PC-3 (cell line): ENCODE results near the gene ASF1A. TPM values are rescaled to one million over a fixed set of nuclear protein-coding genes. Genes with fewer than 3 reads are reported as not detected.

Experiments used
- ATAC-seq: fragments of 200-7000 bp; cut with Tn5 transposase; 2 replicates; pipeline ENCODE4 v1.9.1; 2020; ENCODE audit warnings: mild to moderate bottlenecking, moderate library complexity
- BruUV-seq: library from RNA; stranded (reverse); fragments of 400-500 nt; replicated peaks from 2 replicates; lab custom pipeline; 2021; lab: Mats Ljungman, UMichigan
- CTCF ChIA-PET: fragments of 300-600 bp; sonication (Branson Sonifier 250); formaldehyde crosslinking; loops from one replicate; lab custom pipeline; 2022; ENCODE audit warnings: antibody characterized with exemption; lab: Charles Lee
- POLR2A ChIA-PET: fragments of 300-600 bp; sonication (Branson Sonifier 250); formaldehyde crosslinking; loops from one replicate; lab custom pipeline; 2022; ENCODE audit warnings: antibody characterized with exemption; ENCODE audit not compliant: unreplicated experiment; lab: Charles Lee
- DNase-seq: peaks from one replicate; pipeline ENCODE4 v3.0.0-alpha.2; 2015
- H2AFZ ChIP-seq: fragments of 300-600 bp; sonication (generic); 2 replicates; pipeline ENCODE4 v1.6.0; 2016; ENCODE audit warnings: antibody characterized with exemption, low read length
- H3F3A ChIP-seq: fragments of 300-600 bp; sonication (generic); one replicate; pipeline ENCODE4 v1.6.0; 2017; ENCODE audit warnings: antibody characterized with exemption, low read length, control low read depth, mild to moderate bottlenecking; ENCODE audit not compliant: unreplicated experiment
- H3K27ac ChIP-seq: fragments of 300-600 bp; sonication (generic); 2 replicates; pipeline ENCODE4 v1.5.1; 2016; ENCODE audit warnings: mild to moderate bottlenecking, low read length
- H3K27me3 ChIP-seq: fragments of 300-600 bp; sonication (generic); 2 replicates; pipeline ENCODE4 v1.6.1; 2016; ENCODE audit warnings: low read length, mixed read lengths
- H3K36me3 ChIP-seq: fragments of 300-600 bp; sonication (generic); 2 replicates; pipeline ENCODE4 v1.6.1; 2016; ENCODE audit warnings: low read depth, mixed run types, low read length, mixed read lengths
- H3K4me1 ChIP-seq: fragments of 300-600 bp; sonication (generic); 2 replicates; pipeline ENCODE4 v1.5.1; 2016; ENCODE audit warnings: low read length; ENCODE audit not compliant: insufficient read depth
- H3K4me2 ChIP-seq: fragments of 300-600 bp; sonication (generic); 2 replicates; pipeline ENCODE4 v1.6.0; 2016; ENCODE audit warnings: low read length
- H3K4me3 ChIP-seq: fragments of 300-600 bp; sonication (generic); 2 replicates; pipeline ENCODE4 v1.5.1; 2016; ENCODE audit warnings: mild to moderate bottlenecking, low read length, mixed read lengths
- H3K79me2 ChIP-seq: fragments of 300-600 bp; sonication (generic); 2 replicates; pipeline ENCODE4 v1.6.1; 2017; ENCODE audit warnings: low read length, mixed read lengths
- H3K9ac ChIP-seq: fragments of 300-600 bp; sonication (generic); 2 replicates; pipeline ENCODE4 v1.6.0; 2016; ENCODE audit warnings: mild to moderate bottlenecking, low read length
- H3K9me2 ChIP-seq: fragments of 300-600 bp; sonication (generic); replicated peaks from 2 replicates; pipeline ENCODE4 v1.6.1; 2016; ENCODE audit warnings: mixed run types, low read length, mixed read lengths
- H3K9me3 ChIP-seq: fragments of 300-600 bp; sonication (generic); 2 replicates; pipeline ENCODE4 v1.6.1; 2016; ENCODE audit warnings: low read length, mixed read lengths
- H4K20me1 ChIP-seq: fragments of 300-600 bp; sonication (generic); 2 replicates; pipeline ENCODE4 v1.6.1; 2016; ENCODE audit warnings: low read length, mixed read lengths
- CTCF ChIP-seq: fragments of 300-600 bp; sonication (generic); conservative IDR thresholded peaks from 2 replicates; pipeline ENCODE4 v1.5.1; 2017; ENCODE audit warnings: antibody characterized with exemption, low read depth, mild to moderate bottlenecking, low read length
- EZH2 ChIP-seq: fragments of 300-600 bp; sonication (generic); IDR thresholded peaks from one replicate; pipeline ENCODE4 v1.6.1; 2017; ENCODE audit warnings: antibody characterized with exemption, mild to moderate bottlenecking, low read length; ENCODE audit not compliant: unreplicated experiment
- EZH2phosphoT487 ChIP-seq: fragments of 300-600 bp; sonication (generic); IDR thresholded peaks from 2 replicates; pipeline ENCODE4 v1.6.1; 2018; ENCODE audit warnings: mild to moderate bottlenecking, antibody characterized with exemption, low read length, borderline replicate concordance
- intact Hi-C: fragments of 100-400 bp; cut with micrococcal nuclease; formaldehyde crosslinking; loops from 2 replicates; pipeline ENCODE4 v1.9.0; 2023
- total RNA-seq: library from RNA; depleted of rRNA; stranded (reverse); fragments of >200 nt; gene quantifications from 2 replicates; pipeline ENCODE4 v1.2.3, GENCODE V29; 2014

Gene ASF1A
- total RNA-seq, 1 experiment from 2014 or later: 25.0 TPM

- no peak overlapping the region for H3K9ac ChIP-seq
- H3K27ac ChIP-seq: no peak overlapping the region
- ATAC-seq (no peak), DNase-seq (no peak)
- no peak overlapping the region for H2AFZ ChIP-seq
- no peaks in the 10 kb centered on the region for H3K9me2 ChIP-seq
- H3K4me2 ChIP-seq: no peak overlapping the region
- intact Hi-C loops: no loop called here
- H3K4me3 ChIP-seq: no peak overlapping the region
- no peaks in the 10 kb centered on the region for H3K9me3 ChIP-seq
- H3K79me2 ChIP-seq: no peaks in the 10 kb centered on the region
- BruUV-seq: no TSS peak
- H3K4me1 ChIP-seq: no peaks in the 10 kb centered on the region
- no peaks in the 10 kb centered on the region for H3F3A ChIP-seq
- no peaks in the 10 kb centered on the region for H3K27me3 ChIP-seq
- ChIA-PET POLR2A (no interaction called here), CTCF (no interaction called here)
- TF ChIP-seq EZH2phosphoT487: no peak
- TF ChIP-seq EZH2: no peak
- TF ChIP-seq CTCF: no peak
- no peaks in the 10 kb centered on the region for H4K20me1 ChIP-seq
- H3K36me3 ChIP-seq: peaks cover 18% of the 10 kb centered on the region
Observed at GRCh38 chr6:118918329-118918725, 24.4 kb downstream of the ASF1A start.

- Histone ChIP-seq H3K9me3 (no peaks in the 10 kb centered on the region), H2AFZ (no peak overlapping the region), H3K4me3 (no peak overlapping the region), H3K79me2 (no peaks in the 10 kb centered on the region), H3K27ac (no peak overlapping the region), H4K20me1 (no peaks in the 10 kb centered on the region), H3K4me2 (no peak overlapping the region), H3F3A (no peaks in the 10 kb centered on the region), H3K9me2 (no peaks in the 10 kb centered on the region), H3K27me3 (no peaks in the 10 kb centered on the region), H3K4me1 (no peaks in the 10 kb centered on the region), H3K36me3 (peaks cover 22% of the 10 kb centered on the region), H3K9ac (no peak overlapping the region)
- ATAC-seq (no peak), DNase-seq (no peak)
- POLR2A ChIA-PET: no interaction called here
- intact Hi-C loops: no loop called here
- no TSS peak for BruUV-seq
- TF ChIP-seq EZH2phosphoT487: no peak
- CTCF ChIA-PET: no interaction called here
Observed at GRCh38 chr6:118921084-118921483, 27.1 kb downstream of the ASF1A start.

- no peaks in the 10 kb centered on the region for H3F3A ChIP-seq
- H3K9me2 ChIP-seq: no peaks in the 10 kb centered on the region
- no TSS peak for BruUV-seq
- no peak overlapping the region for H3K9ac ChIP-seq
- TF ChIP-seq EZH2phosphoT487 (no peak), CTCF (no peak), EZH2 (no peak)
- H2AFZ ChIP-seq: no peak overlapping the region
- no peaks in the 10 kb centered on the region for H3K27me3 ChIP-seq
- intact Hi-C loops: no loop called here
- no peaks in the 10 kb centered on the region for H3K79me2 ChIP-seq
- ATAC-seq (no peak), DNase-seq (no peak)
- H3K27ac ChIP-seq: no peak overlapping the region
- peaks cover 17% of the 10 kb centered on the region for H3K36me3 ChIP-seq
- H3K9me3 ChIP-seq: no peaks in the 10 kb centered on the region
- no peaks in the 10 kb centered on the region for H3K4me1 ChIP-seq
- H4K20me1 ChIP-seq: no peaks in the 10 kb centered on the region
- H3K4me2 ChIP-seq: no peak overlapping the region
- ChIA-PET POLR2A (no interaction called here), CTCF (no interaction called here)
- no peak overlapping the region for H3K4me3 ChIP-seq
Observed at GRCh38 chr6:118923035-118923434, 29.1 kb downstream of the ASF1A start.
